Measurements from ENCODE around the gene PRRC2C.

PRRC2C gene

GRCh38 chr1:171642197-171642596, 156.9 kb downstream of the PRRC2C start:
- Mint-ChIP-seq H3K36me3 (ENCODE audit: low read depth) (no peaks in the 10 kb centered on the region), H3K4me1 (ENCODE audit: low read depth) (peaks cover 9% of the 10 kb centered on the region)

More at GRCh38 chr1:171642197-171642596, 156.9 kb downstream of the PRRC2C start:
- intact Hi-C loops (cut with micrococcal nuclease), result no loop called here
- no peaks in the 10 kb centered on the region for H3K27me3 Mint-ChIP-seq
- no peak overlapping the region for H3K27ac Mint-ChIP-seq
- H3K4me3 Mint-ChIP-seq, result no peak overlapping the region
- no peaks in the 10 kb centered on the region for H3K9me3 Mint-ChIP-seq

Measured in dendritic cell treated with granulocyte-macrophage colony-stimulating factor and Interleukin-4, amounts not matched to agents 40 ng/mL and 50 ng/mL, for 4 days (primary cell).